ENCODE measurements around the gene KAZALD1. TPM values are rescaled to one million over a fixed set of nuclear protein-coding genes. Genes with fewer than 3 reads are reported as not detected.

KAZALD1 gene
- total and polyA plus RNA-seq, 10 of the 15 experiments (the other 5 are each of a cell fraction or from before 2014, with no cell fraction given), result 0.10 to 4.3 (median 1.9) TPM

DNA sequence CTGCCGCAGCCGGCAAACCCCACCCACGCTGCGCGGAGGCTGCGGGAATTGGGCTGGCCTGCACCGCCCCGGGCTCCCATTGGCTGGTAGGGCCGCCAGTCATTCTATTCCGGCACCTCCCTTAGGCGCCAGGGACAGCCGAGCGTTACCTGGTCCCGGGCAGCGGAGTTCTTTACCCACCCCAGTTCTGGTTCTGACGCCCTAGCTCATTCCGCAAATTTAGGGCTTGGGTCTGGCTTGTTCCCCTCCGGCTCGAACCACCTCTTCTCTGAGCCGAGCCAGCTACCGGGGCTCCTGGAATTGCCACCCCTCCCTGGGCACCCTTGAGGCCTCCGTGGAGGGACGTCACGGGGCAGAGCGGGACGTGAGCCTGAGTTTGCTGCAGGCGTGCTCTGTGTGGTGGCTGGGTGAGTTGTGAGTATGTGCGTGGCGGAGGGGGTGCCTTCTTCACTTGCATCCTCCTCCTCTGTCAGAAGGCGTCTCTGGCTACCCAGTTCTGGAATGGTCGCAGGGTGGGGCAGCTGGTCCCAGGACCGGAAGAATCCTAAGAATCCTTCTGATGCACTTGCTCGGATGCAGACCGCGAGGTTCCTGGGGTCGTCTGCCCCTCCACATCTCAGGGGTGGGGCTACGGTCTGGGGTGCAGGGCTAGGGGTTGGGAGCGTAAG lies 30.5 kb upstream of the KAZALD1 start, which contains the start of the genes PDZD7 and SFXN3 (continued):
- peak; percentile 99 for TF ChIP-seq NFYB (IDR thresholded peaks at IDR 0.05; ENCODE audit: insufficient read depth, low read depth, low read length)
- peak; percentile 51; the same call in 1 of the 2 replicates for TF ChIP-seq NFYA (IDR thresholded peaks at IDR 0.05; ENCODE audit: borderline replicate concordance, low read depth, low read length)
- peak; percentile 21 for TF ChIP-seq MYC (IDR thresholded peaks at IDR 0.05; ENCODE audit: insufficient read depth, insufficient read length, insufficient replicate concordance, low read length, severe bottlenecking)
- TF ChIP-seq, protein P1, sequence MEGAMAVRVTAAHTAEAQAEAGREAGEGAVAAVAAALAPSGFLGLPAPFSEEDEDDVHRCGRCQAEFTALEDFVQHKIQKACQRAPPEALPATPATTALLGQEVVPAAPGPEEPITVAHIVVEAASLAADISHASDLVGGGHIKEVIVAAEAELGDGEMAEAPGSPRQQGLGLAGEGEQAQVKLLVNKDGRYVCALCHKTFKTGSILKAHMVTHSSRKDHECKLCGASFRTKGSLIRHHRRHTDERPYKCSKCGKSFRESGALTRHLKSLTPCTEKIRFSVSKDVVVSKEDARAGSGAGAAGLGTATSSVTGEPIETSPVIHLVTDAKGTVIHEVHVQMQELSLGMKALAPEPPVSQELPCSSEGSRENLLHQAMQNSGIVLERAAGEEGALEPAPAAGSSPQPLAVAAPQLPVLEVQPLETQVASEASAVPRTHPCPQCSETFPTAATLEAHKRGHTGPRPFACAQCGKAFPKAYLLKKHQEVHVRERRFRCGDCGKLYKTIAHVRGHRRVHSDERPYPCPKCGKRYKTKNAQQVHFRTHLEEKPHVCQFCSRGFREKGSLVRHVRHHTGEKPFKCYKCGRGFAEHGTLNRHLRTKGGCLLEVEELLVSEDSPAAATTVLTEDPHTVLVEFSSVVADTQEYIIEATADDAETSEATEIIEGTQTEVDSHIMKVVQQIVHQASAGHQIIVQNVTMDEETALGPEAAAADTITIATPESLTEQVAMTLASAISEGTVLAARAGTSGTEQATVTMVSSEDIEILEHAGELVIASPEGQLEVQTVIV (IDR thresholded peaks at IDR 0.05; ENCODE audit: borderline replicate concordance, partially characterized antibody), result no peak
- TF ChIP-seq CHD2 (IDR thresholded peaks at IDR 0.05; ENCODE audit: borderline replicate concordance, low read depth, low read length), result peak; percentile 90
- TF ChIP-seq, protein P2, sequence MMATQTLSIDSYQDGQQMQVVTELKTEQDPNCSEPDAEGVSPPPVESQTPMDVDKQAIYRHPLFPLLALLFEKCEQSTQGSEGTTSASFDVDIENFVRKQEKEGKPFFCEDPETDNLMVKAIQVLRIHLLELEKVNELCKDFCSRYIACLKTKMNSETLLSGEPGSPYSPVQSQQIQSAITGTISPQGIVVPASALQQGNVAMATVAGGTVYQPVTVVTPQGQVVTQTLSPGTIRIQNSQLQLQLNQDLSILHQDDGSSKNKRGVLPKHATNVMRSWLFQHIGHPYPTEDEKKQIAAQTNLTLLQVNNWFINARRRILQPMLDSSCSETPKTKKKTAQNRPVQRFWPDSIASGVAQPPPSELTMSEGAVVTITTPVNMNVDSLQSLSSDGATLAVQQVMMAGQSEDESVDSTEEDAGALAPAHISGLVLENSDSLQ (IDR thresholded peaks at IDR 0.05), result peak; percentile 99
- TF ChIP-seq, protein P3, sequence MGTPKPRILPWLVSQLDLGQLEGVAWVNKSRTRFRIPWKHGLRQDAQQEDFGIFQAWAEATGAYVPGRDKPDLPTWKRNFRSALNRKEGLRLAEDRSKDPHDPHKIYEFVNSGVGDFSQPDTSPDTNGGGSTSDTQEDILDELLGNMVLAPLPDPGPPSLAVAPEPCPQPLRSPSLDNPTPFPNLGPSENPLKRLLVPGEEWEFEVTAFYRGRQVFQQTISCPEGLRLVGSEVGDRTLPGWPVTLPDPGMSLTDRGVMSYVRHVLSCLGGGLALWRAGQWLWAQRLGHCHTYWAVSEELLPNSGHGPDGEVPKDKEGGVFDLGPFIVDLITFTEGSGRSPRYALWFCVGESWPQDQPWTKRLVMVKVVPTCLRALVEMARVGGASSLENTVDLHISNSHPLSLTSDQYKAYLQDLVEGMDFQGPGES (IDR thresholded peaks at IDR 0.05), result peak; percentile 83
- TF ChIP-seq LARP7 (IDR thresholded peaks at IDR 0.05), result 0 out of 2 replicates have a peak, but pooled peaks have one; percentile 32

All from GM12878 (cell line).